ENCODE data around the gene TSFM. TPM values are rescaled to one million over a fixed set of nuclear protein-coding genes. Genes with fewer than 3 reads are reported as not detected.

The TSFM gene
- total and polyA plus RNA-seq, 8 donors = 7.2 to 16.7 (median 13.5) TPM

GRCh38 chr12:57735952-57736740, 46.4 kb upstream of the TSFM start:
- no peaks in the 10 kb centered on the region for H3K36me3 ChIP-seq
- peaks cover 0 to 12% (median 0%) of the 10 kb centered on the region in 4 donors for H3K27me3 ChIP-seq
- H3K4me3 ChIP-seq = peak overlapping the region in 1 of 4 donors; percentile 14
- WGBS, 2 donors = 6 to 7% methylated on average over 47 to 49 of the region's 49 CpGs
- intact Hi-C loops (cut with DNase I) = no loop called here
- no peaks in the 10 kb centered on the region for H3K9me3 ChIP-seq
- DNase-seq (peak in 1 of 6 donors; percentile 69), FAIRE-seq (no peak), ATAC-seq (peak in 3 of 4 donors; percentile 55 to 57 (median 57))
- H3K4me1 ChIP-seq = peaks cover 9 to 15% (median 13%) of the 10 kb centered on the region in 3 donors
- TF ChIP-seq, protein P1, sequence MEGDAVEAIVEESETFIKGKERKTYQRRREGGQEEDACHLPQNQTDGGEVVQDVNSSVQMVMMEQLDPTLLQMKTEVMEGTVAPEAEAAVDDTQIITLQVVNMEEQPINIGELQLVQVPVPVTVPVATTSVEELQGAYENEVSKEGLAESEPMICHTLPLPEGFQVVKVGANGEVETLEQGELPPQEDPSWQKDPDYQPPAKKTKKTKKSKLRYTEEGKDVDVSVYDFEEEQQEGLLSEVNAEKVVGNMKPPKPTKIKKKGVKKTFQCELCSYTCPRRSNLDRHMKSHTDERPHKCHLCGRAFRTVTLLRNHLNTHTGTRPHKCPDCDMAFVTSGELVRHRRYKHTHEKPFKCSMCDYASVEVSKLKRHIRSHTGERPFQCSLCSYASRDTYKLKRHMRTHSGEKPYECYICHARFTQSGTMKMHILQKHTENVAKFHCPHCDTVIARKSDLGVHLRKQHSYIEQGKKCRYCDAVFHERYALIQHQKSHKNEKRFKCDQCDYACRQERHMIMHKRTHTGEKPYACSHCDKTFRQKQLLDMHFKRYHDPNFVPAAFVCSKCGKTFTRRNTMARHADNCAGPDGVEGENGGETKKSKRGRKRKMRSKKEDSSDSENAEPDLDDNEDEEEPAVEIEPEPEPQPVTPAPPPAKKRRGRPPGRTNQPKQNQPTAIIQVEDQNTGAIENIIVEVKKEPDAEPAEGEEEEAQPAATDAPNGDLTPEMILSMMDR (IDR thresholded peaks at IDR 0.05) = no peak
- no peak overlapping the region for H3K27ac ChIP-seq

GRCh38 chr12:57736741-57737466, 45.7 kb upstream of the TSFM start:
- intact Hi-C loops (cut with DNase I) = no loop called here
- peak in 2 of 6 donors; percentile 57 to 83 for DNase-seq
- no peak for FAIRE-seq
- TF ChIP-seq, protein P1 (IDR thresholded peaks at IDR 0.05) = no peak
- peak overlapping the region in 2 of 4 donors; percentile 32 to 42 for H3K4me3 ChIP-seq
- no peak overlapping the region for H3K27ac ChIP-seq
- no peak for ATAC-seq
- H3K27me3 ChIP-seq = peaks cover 0 to 12% (median 0%) of the 10 kb centered on the region in 4 donors
- peaks cover 9 to 15% (median 13%) of the 10 kb centered on the region in 3 donors for H3K4me1 ChIP-seq
- H3K9me3 ChIP-seq = no peaks in the 10 kb centered on the region
- 5 to 11% methylated on average over 23 to 31 of the region's 31 CpGs for WGBS, 2 donors
- H3K36me3 ChIP-seq = no peaks in the 10 kb centered on the region

DNA sequence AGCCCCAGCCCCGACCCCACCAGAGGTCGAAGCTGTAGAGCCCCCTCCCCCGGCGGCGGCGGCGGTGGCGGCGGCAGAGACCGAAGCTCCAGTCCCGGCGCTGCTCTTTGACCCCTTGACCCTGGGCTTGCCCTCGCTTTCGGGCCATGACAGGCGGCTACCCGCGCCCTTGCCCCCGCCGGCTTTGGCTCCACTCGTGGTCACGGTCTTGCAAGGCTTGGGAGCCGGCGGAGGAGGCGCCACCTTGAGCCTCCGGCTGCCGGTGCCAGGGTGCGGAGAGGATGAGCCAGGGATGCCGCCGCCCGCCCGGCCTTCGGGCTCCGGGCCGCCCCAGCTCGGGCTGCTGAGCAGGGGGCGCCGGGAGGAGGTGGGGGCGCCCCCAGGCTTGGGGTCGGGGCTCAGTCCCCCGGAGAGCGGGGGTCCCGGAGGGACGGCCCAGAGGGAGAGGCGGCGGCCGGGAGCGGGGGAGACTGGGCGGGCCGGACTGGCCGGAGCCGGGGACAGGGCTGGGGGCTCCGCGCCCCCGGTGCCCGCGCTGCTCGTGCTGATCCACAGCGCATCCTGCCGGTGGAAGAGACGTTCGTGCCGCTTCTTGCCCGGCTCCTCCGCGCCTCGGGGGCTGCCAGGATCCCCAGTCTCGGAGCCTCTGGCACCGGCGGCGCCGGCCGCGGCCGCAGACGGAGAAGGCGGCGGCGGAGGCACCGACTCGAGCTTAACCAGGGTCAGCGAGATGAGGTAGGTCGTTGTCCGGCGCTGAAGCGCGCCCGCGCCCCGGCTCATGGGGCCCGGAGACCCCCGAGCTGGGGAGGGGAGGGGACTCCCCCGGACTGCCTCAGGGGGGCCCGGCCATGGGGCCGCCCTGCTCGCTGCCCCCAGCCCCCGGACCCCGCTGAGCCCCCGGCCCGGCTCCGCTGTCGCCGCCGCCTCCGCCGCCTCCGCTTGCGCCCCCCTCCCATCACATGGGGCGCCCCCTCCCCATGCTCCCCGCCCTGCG, 44.8 kb upstream of the TSFM start:
- Histone ChIP-seq H3K27me3 (peaks cover 0 to 12% (median 0%) of the 10 kb centered on the region in 4 donors), H3K36me3 (no peaks in the 10 kb centered on the region), H3K27ac (no peak overlapping the region), H3K4me1 (peaks cover 9 to 15% (median 13%) of the 10 kb centered on the region in 3 donors), H3K4me3 (peak overlapping the region in 3 of 4 donors; percentile 3 to 42 (median 32)), H3K9me3 (no peaks in the 10 kb centered on the region)
- intact Hi-C loops (cut with DNase I) = no loop called here
- DNase-seq = peak in 2 of 6 donors; percentile 71 to 82
- ATAC-seq = peak in 3 of 4 donors; percentile 15 to 34 (median 20)
- WGBS, 2 donors = 1 to 9% methylated on average over 66 to 110 of the region's 110 CpGs
- TF ChIP-seq, protein P1 (IDR thresholded peaks at IDR 0.05) = no peak
- no peak for FAIRE-seq

- H3K9me3 ChIP-seq = no peaks in the 10 kb centered on the region
- H3K4me3 ChIP-seq = peak within 1 kb of the TSS in 3 of 4 donors; percentile 3 to 42 (median 32)
- peaks cover 9 to 15% (median 13%) of the 10 kb centered on the region in 3 donors for H3K4me1 ChIP-seq
- no peak for ATAC-seq
- no peaks in the 10 kb centered on the region for H3K36me3 ChIP-seq
- no peak for DNase-seq
- intact Hi-C loops (cut with DNase I) = no loop called here
- TF ChIP-seq, protein P1 (IDR thresholded peaks at IDR 0.05) = no peak
- 1 to 7% methylated on average over 22 to 35 of the region's 36 CpGs for WGBS, 2 donors
- peaks cover 0 to 12% (median 0%) of the 10 kb centered on the region in 4 donors for H3K27me3 ChIP-seq
- no peak for FAIRE-seq
- no peak within 1 kb of the TSS for H3K27ac ChIP-seq
Measured at GRCh38 chr12:57738661-57739237, 43.8 kb upstream of the TSFM start, which contains the start of gene AGAP2. TSS of gene AGAP2 (minus strand) at chr12:57738742. CDS start at chr12:57738246, 496 bp downstream.

All from pancreas (tissue), 10 donors.